Measurements from ENCODE around the gene RAI1.

RAI1 gene

DNA sequence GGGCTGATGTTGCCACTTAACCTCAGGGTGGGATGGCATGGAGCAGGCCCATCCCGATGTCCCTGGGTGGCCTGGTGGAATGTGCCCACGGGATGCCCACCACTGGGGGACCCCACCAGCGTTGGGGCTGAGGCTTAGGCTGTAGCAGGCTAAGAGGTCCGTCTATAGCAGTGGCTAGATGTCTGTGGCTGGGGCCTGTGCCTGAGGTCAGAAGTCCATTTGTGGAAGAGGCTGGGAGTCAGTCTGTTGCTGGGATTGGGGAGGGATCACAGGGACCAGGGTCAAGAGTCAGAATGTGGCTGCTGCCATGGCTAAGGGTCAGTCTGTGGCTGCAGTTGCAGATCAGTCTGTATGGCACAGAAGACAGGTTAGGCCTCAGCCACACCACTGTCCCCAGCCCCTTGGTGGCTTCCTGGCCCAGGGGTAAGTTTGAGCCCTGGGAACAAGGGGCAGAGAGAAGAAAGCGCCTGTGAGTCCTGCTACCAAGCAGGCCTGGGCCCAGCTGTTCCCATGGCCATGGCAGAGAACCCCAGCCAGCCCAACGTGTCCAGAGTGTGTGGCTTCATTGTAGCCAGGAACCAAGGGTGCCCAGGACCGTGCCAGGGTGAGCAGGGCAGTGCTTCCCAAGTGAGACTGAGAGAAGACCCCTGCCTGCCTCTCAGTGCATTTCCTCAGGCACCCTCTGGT, 35.7 kb downstream of the RAI1 start:
- DNase-seq (ENCODE audit: low spot score): no peak

DNA sequence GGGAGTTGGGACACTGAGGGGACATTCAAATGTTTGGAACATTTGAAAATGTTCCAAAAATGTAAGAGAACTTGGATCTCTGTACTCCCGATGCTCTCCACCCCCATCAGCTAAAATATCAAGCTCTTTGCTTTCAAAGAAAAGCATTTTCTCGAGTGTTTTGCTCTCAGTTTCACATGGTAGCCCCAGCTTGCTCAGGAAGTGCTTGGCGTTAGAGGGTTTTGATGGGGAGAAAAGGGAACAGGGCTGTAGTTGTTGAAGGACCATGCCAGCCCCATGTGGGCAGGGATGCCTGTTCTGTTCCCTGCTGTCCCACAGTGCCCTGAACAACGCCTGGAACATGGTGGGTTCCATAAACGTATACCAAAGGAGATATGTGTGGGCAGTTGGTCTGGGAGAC, 37.0 kb downstream of the RAI1 start:
- no peak for DNase-seq (ENCODE audit: low spot score)

DNA sequence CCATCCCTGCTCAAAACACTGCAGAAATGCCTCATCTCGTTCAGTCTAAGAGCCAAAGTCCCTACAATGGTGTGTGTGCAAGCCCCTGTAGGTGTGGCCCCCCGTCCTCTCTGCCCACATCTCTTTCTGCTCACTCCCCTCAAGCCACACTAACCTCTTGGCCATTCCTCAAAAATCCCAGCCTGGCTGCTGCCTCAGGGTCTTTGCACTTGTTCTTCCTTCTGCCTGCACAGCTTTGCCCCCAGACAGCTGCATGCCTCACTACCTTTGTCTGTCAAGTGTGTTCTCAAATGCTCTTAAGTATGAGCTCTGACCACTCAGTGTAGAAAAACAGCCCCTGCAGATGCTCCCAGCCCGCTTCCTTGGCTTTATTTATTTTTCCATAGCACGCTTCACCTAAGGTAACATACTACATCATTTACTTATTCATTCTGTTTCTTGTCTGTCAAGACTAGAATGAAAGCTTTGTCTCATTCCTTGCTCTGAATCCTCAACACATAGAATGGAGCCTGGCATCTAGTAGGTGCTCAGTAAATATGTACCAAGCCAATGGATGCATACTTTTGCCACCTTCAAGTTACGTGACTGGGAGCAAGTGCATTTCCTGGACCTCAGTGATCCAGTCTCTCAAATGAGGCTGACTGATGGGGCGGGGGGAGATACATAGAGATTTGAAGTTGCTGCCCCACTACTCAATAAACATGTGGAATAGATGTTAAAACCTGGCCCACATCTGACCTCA, 38.1 kb downstream of the RAI1 start:
- no peak for DNase-seq (ENCODE audit: low spot score)

GRCh38 chr17:17719966-17720543, 38.8 kb downstream of the RAI1 start:
- DNase-seq (ENCODE audit: low spot score): no peak

DNA sequence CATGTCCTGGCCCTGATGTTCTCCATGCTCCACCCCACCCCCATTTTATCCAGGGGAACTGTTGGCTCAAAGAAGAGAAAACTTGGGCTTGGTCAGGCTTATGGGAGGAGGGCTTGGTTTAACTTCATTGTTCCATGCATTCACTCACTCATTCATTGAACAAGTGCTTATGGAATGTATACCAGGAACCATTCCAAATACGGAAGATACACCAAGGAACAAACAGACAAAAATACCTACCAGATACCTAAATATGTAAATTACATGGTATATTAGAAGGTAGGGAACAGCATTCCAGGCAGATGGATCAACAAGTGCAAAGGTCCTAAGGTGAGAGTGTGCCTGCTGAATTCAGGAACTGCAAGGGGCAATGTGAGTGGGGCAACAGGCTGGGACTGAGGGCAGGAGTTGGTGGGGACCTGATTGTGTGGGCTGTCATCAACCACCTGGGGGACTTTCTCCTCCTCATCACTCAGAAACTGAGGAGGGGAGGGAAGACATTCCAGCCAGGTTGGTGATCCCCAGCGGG, 39.9 kb downstream of the RAI1 start:
- no peak for DNase-seq (ENCODE audit: low spot score)

DNA sequence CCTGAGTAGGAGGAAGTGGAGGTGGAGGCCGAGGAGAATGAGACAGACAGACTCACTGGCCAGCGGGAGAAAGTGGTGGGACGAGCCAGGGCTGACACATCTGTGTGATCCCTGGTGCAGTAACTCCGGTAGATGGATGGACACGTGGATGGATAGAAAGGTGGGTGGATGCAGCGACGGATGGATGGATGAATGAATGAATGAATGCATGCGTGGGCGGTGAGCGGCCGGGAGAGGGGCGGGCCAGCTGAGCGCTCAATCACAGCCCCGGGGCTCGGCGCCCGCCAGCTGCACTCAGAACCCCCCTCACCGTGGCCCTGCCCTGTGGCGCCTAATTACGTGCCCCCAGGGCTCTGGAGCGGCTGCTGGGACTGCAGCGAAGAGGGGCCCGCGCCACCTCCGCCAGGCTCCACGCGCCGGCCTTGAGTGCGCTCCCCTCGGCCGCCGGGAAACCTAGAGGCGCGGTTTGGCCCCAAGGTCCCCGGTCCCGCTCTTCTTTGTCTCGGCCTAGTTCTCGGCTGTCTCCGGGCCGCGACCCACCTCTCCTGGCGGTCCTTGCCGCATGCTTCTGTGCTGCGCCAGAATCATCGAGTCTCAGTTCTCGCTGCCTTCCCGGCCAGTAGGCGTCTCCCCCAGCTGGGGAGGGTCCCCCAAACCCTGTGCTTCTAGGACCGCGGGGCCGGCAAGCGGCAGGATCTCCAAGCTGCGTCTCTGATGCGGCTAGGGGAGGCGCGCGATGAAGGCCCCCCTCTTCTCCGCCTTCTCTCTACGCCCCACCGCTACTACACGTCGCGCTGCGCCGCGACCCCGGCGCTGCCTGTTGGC, 41.0 kb downstream of the RAI1 start:
- DNase-seq (ENCODE audit: low spot score): no peak

DNA sequence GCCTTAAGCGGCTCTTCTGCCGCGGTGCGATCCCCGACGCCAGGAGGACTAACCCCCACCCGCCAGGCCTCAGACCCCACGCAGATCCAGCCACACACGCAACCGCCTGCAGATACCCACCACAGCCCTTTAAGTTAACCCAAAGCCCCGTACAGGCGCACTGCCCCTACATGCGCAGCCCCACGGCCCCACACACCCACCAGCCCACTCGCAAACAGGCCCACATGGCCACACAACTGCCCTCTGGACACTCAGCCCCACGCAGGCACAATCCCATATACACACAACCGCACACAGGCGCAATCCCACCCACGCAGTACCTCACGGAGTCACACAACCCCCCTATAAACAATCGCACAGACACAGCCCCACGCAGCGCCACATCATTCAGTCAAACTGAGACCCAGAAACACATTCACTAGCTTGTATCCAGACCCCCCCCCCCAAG, 41.7 kb downstream of the RAI1 start:
- no peak for DNase-seq (ENCODE audit: low spot score)

- no peak for DNase-seq (ENCODE audit: low spot score)
Observed at GRCh38 chr17:17723354-17724261, 42.4 kb downstream of the RAI1 start.

DNA sequence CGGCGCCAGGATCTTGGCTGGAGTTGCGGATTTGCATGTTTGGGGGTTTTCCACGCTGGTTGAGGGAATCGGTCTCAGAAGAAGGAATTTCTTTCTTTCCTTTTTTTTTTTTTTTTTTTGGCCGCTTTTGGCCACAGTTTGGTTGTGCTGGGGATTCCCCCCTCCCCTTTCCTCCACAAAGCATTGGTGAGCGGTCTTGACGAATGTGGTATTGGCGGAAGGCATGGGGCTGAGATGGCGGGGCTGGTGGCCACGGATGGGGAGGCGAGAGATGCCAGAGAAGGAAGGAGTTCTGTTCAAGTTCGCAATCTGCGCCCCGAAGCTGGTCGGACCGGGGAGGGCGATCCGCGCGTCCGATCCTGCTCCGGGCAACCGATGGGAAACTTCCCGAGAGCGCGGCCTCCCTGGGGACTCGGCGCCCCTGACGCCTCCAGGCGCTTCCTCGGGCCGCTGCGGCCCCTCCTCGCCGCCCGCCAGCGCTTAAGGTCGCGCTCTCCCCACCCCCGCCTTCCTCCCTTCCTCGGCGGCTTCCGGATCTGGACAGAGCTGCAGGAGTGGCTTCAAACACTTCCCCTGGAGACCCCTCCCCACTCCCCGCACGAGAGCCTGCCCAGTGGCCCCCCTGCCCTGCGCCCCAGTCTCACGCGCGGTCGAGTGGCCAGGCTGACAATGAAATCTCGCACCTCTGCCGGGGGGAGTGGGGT, 43.2 kb downstream of the RAI1 start:
- no peak for DNase-seq (ENCODE audit: low spot score)

- no peak for DNase-seq (ENCODE audit: low spot score)
Observed at GRCh38 chr17:17725011-17725751, 43.9 kb downstream of the RAI1 start.

- DNase-seq (ENCODE audit: low spot score): no peak
Observed at GRCh38 chr17:17725752-17726457, 44.6 kb downstream of the RAI1 start.

- DNase-seq (ENCODE audit: low spot score): no peak
Observed at GRCh38 chr17:17726458-17727060, 45.3 kb downstream of the RAI1 start.

DNA sequence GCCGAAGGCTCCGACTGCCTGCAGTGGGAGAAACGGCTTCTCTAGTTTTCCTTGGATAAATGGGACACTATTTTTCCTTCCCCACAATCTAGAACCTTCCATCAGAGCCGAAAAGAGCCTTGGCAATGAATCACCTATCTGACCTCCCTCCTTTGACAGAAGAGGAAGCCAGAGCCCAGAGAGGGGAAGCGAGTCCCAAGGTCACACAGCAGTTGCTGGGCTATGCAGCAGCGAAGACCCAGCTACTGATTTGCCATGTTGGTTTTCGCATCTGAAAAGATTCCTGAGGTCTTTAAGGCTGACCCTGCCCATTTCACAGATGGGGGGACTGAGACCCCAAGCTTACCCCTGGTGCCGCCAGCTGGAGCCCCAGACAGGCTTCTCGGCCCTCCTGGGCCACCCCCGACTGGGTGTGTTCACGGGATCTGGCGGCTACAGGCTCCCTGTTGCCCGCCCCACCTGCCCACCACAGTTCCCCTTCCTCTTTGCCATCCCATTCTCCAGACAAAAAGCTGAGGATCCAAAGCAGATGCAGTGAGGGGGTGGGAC, 45.9 kb downstream of the RAI1 start:
- DNase-seq (ENCODE audit: low spot score): no peak

DNA sequence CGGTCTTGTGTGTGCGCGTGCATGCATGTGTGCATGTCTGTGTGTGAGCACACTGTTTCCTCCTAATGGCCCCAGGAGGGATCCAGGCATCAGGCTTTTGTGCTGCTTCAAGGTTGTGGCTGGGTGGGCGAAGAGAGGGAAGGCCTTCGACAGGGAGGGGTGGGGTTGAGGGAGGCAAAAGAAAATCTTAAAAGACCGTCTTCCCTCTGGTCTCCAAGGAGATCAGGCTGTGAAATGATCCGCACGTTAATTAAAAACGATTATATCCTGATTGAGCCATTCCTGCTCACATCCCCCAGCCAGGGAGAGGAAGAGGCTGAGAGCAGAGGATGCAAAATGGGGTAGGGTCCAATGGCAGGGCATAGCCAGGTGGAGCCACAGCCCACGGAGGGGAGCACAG, 46.9 kb downstream of the RAI1 start:
- no peak for DNase-seq (ENCODE audit: low spot score)

DNA sequence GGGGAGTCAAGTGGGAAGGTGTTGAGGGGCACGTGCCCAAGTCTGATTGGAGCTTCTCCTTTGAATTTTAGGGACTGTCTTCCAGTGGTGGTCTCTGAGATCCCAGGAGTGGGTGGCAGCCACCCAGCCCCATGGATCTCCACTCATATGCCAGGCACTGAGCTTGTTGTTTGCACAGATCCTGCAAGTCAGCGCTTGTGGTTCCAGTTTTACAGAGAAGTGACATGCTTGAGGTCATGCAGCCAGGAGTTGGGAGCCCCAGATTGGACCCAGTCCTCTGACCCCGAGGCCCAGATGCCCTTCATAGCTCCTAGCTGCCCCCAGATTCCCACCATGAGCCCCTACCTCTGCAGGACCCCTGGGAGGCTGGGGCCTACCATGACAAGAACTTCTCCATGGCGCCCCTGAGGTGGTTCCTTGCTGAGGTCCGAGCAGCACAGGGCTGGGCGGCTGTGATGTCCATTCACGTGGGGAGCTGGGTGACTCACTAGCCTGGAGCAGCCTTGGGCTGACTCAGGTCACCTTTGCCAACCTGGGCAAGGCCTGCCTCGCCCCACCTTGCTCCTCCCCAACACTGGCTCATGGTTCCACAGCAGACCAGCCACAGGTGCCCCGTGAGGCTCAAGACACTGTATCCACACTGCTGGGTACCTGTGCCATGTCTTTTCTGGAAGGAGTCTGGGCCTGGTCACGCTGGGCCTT, 47.4 kb downstream of the RAI1 start:
- DNase-seq (ENCODE audit: low spot score): peak; percentile 76

DNA sequence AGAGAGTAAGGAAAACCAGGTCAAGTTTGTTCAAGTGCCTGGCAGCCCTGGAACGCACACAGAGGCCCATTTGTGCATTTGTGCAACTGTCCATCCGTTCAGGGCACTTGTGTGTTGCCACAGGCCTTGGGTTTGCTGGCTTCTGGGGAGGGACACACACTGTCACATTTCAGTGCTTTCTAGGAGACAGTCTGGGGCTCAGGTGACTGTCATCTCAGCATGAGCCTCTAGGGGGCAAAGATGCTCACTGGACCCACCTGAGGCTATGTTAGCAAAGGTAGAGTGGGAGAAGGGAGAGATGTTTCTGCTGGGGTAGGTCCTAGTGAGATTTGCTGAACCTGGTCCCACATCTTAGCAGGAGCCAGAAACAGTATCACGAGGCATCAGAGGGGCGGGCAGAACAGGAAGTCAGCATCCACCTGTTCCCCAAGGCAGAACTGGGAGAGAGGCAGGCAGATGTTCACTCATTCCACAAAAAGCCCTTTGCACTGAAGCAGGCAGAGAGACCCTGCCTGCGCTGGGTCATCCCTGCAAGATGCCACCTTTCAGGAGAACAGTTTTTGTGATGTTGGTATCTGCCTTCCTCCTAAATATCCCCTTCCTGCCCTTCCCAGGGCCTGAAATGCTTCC, 48.5 kb downstream of the RAI1 start:
- DNase-seq (ENCODE audit: low spot score): peak; percentile 59

GRCh38 chr17:17730250-17730935, 49.1 kb downstream of the RAI1 start:
- DNase-seq (ENCODE audit: low spot score): peak; percentile 40

All from kidney tubule cell (primary cell).